Heart left ventricle (tissue), 13 donors: Measurements from ENCODE around the gene CACNA1F.

Experiments
- CTCF ChIP-seq, 12 donors: fragments of 200-600 bp; sonication (generic) in 4 of 12; IDR thresholded peaks; one replicate each; pipeline versions ENCODE4 v1.5.0 to v1.8.0; 2018 to 2022; ENCODE audit warnings: antibody characterized with exemption in 12 of 12, mild to moderate bottlenecking in 5 of 12
- POLR2A ChIP-seq, 2 donors: fragments of 450-650 bp; IDR thresholded peaks; one replicate each; pipeline ENCODE4 v1.6.1; 2017; ENCODE audit warnings: antibody characterized with exemption in 2 of 2, mild to moderate bottlenecking in 2 of 2, moderate library complexity in 2 of 2
- donor health status: ischemic (EF 13 %, LVEDD 7.1; RV severe dilation, severe dysfunction).
- donor health status: DM: no; HTN: yes; CAD: no.
- donor health status: DM: no; HTN: no; CAD: no.
- donor health status: ischemic (EF 25% LVEDD 6.9; RV normal size, moderate dysfunction).
- donor health status: ischemic (EF 25% LVEDD 5.7; RV mildly dilated, moderate dysfunction).
- donor health status: ischemic (EF 35%, LVEDD 5.7; RV mildly dilated, moderate dysfunction).
- donor health status: nonischemic (EF 11% LVEDD 7.7; RV severe dilation, severe dysfunction).
- donor health status: DM: yes; HTN: yes; CAD: no.
- donor health status: PGD.
- donor health status: ischemic (EF 29% LVEDD 5.4; RV normal size, mild dysfunction).
- donor health status: nonischemic (EF 23%, LVEDD 6.1; RV moderate dilation, normal function).

GRCh38 chrX:49211074-49211473, 22.1 kb downstream of the CACNA1F start:
- TF ChIP-seq CTCF (IDR thresholded peaks at IDR 0.05) (no peak), POLR2A (IDR thresholded peaks at IDR 0.05) (no peak)
